Prostate gland (tissue), 2 donors: ENCODE measurements around the gene EEFSEC.

Experiments used
- POLR2AphosphoS5 ChIP-seq: sonication (generic); formaldehyde crosslinking; IDR thresholded peaks from one replicate; pipeline ENCODE4 v1.6.1; 2017; ENCODE audit warnings: antibody characterized with exemption
- TF ChIP-seq, protein P1 (sequence below), 4 experiments: fragments of 200-600 bp in 2 of 4; fragments of 450-650 bp in 2 of 4; sonication (generic) in 2 of 4; IDR thresholded peaks; 1 replicate in 3 of 4; 2 replicates in 1 of 4; pipeline ENCODE4 v1.5.1; 2016 to 2019; ENCODE audit warnings: antibody characterized with exemption in 4 of 4, mild to moderate bottlenecking in 2 of 4, moderate library complexity in 2 of 4

DNA sequence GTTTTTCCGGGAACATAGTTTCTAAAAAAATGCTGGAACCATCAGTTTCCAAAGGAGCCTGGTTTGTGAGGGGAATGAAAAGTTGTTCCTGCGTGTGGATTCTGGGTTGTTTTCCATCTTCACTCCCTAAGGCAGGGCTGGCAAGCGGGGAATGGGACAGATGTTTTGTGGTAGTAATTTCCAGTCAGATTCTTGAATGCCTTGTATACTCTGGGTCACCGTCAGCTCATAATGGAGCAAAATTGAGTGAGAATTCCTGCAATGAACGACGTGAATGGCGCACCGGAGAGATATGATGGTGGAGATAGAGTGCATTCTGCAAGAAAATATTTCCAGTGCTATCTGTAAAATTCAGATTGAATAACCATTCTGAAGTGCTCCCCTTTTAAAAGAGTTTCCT lies 19.9 kb downstream of the EEFSEC start:
- TF ChIP-seq, protein P1, sequence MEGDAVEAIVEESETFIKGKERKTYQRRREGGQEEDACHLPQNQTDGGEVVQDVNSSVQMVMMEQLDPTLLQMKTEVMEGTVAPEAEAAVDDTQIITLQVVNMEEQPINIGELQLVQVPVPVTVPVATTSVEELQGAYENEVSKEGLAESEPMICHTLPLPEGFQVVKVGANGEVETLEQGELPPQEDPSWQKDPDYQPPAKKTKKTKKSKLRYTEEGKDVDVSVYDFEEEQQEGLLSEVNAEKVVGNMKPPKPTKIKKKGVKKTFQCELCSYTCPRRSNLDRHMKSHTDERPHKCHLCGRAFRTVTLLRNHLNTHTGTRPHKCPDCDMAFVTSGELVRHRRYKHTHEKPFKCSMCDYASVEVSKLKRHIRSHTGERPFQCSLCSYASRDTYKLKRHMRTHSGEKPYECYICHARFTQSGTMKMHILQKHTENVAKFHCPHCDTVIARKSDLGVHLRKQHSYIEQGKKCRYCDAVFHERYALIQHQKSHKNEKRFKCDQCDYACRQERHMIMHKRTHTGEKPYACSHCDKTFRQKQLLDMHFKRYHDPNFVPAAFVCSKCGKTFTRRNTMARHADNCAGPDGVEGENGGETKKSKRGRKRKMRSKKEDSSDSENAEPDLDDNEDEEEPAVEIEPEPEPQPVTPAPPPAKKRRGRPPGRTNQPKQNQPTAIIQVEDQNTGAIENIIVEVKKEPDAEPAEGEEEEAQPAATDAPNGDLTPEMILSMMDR (IDR thresholded peaks at IDR 0.05), result no peak
- no peak for TF ChIP-seq POLR2AphosphoS5
